Measurements from ENCODE around the gene NHERF1.

Gene NHERF1

DNA sequence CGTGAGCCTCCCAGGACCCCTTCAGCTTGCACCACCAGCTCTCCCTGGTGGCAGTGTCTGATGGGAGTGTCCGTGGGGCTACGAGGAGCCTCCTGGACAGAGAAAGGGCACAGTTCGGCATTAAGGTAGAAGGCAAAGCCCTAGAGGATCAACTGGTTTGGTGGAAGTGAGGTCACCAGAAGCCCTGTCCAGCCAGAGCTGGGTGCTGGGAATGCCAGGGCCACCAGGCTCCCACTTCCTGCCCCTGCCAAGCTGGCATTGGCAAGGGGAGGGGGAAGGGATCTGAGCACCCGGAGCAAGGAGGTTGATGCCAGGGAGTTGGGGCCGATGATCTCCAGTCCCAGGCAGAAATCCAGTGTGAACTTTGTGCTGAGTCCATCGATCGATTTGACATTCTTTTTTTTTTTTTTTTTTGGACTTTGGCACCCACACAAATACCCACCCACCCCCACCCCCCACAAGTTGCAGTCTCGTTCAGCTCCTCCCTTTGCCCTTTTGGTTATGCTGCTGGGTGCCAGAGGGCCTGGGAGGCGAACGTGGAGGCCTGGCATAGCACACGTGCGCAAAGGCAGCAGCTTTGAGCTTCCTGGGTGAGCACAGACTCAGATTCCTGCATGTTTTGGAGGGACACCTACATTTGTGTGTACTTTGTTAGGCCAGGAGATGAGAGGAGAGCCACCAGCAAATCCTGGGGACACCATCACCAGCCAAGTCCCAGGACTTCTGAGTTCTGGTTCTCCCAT, 2.1 kb downstream of the NHERF1 start:
- no peak for DNase-seq

DNA sequence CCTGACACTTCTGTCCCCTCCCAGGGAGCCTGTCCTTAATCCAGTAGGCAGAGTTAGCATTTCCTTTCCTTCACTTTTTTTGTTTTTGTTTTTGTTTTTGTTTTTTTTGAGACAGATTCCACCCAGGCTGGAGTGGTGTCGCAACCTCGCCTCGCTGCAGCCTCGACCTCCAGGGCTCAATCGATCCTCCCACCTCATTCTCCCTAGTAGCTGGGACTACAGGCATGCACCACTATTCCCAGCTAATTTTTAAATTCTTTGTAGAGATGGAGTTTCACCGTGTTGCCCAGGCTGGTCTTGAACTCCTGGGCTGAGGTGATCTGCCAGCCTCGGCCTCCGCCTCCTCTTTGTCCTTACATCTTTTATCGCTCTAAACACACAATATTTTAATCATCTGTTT, 4.0 kb downstream of the NHERF1 start:
- DNase-seq = no peak

DNA sequence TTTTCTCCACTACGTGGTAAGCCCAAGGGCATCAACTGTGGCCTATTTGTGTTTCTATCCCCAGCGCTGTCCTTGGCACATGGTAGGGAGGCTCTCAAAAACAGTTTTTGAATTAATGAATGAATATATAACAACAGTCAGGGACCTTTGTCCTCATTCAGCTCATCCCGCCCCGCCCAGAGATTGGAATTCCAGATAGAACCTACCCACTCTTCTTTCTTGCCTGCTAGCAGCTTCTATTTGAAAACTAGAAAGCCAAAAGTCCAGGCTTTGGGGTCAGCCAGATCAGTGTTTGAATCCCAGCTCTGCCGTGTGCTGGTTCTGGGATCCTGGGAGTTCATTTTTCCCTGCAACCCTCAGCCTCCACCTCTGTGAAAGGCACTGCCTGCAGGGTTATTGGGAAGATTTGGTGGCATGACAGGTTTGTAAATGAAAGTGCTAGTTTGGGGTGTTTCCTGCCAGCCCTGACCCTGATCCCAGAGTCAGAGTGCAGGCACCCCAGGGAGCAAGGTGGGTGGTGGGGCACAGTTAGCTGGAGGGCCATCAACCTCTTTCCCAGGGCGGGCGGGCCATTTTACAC, 4.5 kb downstream of the NHERF1 start:
- no peak for DNase-seq

DNA sequence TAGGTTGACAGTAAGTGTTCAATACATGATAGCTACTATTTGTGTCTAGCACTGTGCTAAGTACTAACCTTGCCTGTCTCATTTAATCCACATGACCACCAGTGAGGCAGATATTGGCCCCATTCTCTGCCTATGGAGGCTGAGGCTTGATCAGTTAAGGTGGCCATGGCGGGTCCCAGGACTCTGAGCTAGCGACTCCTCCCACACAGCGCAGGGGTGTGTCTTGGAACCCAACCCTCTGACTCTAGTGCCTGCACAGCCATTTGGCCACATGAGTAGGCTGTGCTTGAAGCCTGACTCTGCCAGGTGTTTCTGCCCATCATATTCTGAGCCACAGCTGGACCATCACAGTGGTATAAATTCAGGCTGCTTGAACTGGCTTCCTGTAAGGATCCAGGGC, 6.4 kb downstream of the NHERF1 start:
- DNase-seq = no peak

DNA sequence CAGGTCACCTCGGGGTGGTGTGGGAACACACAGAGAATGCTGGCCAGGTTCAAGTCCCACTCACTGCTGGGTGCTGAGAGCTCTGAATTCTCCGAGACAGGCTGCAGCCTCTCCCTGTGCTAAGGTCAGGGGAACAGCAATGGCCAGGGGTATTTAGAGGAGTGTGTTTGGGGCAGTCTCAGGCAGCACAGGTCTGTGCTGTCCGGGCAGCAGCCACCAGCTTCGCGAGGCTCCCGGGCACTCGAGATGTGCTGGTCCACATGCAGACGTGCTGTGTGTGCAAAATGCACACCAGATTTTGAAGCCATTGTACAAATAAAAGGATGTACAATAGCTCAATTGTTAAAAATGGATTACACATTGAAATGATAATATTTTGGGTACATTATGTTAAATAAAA, 7.1 kb downstream of the NHERF1 start:
- DNase-seq = no peak

DNA sequence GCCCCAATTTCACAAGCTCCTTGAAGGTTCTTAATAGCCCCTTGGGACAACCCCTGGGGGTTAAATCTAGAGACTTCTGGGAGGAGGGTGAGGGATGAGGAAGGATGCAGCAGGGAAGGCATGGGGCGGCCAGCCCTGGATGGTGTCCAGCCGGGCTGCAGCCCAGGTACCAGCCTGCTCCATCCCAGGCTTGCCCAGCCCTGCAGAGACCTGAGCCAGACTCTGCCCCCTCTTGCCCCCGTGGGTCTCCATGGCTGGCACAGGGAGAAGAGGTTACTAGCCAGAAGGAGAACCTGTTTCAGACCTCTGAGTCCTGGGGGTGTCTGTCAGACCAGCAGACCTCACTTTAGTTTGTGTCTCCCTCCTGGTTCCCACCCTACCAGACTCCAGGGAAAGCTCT, 8.5 kb downstream of the NHERF1 start:
- no peak for DNase-seq

DNA sequence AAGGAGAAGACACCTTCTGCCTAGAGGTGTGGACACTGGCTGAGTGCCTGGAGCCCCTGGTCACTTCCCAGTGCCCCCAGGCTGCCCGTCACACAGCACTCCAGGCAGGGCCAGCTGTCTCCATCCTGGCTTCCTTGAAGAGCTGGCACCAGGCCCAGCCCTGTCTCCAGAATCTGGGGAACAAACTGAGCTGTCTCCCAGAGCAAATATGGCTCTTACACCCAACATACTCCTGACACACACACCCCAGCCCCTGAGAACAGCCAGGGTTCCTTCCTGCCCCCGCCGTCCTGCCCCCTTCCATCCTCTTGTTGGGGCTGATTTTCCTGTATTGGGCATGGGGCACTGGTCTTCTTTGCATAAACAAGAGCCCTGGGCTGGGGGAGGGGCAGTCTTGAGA, 9.1 kb downstream of the NHERF1 start:
- no peak for DNase-seq

DNA sequence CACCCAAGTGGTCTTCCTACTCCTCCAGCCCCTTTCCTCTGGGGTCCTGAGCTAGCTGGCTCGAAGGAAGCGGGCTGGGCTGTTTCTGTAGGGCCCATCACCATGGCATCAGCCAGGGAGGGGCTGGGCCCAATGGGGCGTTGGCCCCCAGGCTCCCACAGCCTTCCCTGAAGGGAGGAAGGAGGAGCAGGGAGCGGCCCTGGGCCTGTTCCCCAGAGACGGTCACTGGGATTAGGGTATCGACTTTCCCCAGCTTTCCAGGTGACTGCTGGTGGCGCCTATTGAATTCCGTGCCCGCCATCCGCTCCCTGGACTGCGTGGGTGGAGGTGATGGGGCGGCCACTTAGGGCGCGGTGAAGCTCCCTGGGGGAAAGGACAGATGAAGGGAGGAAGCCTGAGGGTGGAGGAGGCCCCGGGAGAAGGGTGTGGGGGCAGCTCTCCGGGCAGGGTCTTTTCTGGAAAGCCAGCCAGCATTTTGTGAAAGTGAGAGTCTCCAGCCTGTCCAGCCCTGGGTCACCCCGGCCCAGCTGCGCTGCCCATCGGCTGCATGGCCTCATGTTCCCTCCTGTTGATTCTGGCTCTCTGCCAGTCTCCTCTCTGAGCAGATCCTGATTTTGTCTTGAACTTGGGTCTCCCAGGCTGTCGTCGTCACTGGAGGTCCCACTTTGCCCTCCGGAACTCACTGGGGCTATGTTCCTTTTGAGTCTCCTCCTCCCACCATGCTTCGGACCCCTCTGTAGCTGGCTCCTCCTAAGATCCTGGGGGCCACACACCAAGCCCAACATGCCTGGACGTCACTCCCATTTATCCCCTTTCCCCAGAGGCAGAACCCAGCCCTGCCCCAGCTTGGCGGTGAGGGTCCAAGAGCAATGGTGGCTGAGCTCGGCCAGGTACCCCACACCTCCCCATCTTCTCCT, 9.8 kb downstream of the NHERF1 start:
- DNase-seq = no peak

DNA sequence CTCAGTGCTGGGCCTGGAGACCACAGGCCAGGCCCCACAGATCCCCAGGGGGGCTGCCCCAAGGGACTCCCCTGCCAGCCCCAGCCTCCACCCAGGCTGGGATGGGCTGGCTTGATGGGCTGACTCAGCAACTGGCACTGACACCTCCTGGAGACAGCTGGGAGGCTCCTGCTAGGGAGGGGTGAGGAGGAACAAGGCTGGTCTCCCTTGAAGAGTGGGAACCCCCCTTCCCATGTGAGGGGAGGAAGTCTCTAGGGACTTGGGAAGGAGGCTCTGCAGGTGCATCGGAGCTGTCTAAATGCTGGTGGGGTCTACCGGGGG, 10.4 kb downstream of the NHERF1 start:
- DNase-seq = no peak

DNA sequence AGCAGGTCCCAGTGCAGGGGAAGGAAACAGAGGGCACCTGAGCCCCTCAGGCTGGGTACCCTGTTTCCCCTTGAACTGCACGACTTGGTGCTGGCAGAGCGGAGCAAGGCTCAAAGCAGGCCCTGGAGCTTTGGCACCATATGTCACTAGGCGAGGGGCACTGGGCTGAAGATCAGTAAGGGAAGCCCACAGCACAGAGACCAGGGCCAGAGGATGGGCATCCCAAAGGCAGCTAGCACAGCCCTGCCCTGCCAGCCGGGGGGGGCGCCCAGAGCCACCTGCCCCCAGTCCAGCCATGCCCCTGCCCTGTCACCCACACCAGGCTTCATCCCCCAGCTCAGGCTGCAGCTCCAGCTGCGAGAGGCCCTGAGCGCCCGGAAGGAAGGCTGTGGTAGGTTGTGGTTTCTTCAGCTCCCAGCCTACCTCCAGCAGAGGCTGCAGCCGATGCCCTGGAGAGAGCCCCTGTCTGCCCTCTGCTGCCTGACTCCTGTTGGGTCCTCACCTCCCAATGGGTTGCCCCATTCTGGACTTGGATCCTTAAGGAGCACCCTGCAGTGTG, 10.9 kb downstream of the NHERF1 start:
- DNase-seq = no peak

DNA sequence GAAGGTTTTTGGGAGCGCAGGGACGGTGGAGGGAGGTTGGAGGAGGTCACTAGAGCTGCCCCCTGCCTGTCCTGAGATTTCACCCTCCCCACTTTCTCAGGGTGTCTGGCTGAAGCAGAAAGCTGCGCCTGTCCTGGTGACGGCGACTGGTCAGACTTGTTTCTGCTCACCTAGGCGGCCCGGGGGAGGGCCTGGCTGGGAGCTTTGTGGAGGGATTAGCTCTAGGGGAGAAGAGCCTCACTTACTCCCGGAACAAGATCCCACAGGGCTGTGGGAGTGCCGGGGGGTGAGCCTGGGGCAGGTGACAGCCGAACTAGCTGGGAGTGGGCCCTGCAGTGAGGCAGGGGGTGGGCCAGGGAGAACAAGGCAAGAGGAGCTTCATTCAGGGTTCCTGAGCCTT, 11.5 kb downstream of the NHERF1 start:
- DNase-seq = no peak

DNA sequence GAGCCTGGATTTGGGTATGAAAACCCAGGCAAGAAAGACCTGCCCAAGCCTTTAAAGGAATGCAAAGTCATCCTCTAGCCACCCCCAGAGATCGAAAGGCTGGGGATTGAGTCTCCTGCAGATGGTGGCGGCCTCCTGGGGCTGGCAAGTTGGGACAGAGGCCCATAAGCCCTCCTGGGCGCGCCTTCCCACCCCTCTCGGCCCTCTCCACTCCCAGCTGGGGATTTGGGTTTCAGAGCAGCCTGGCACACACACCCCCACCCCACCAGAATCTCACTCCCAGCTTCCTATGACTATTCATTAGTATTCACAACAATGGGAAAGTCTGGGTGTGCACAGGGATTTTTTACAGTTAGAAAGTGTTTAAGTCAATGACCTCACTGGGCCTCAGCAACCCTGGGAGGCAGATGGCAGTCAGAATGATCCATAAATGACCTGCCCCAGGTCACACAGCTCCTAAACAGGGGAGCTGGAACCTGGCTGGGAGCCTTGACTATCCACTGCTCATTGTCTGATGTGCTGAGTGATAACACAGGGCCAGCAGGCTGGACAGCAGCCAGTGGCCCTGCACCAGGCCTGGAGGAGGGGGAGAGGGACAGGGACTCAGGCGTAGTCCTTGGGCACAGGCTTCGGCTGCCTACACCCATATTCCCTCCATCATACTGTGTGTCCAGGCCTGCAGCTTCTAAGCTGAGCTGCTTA, 12.1 kb downstream of the NHERF1 start:
- no peak for DNase-seq

DNA sequence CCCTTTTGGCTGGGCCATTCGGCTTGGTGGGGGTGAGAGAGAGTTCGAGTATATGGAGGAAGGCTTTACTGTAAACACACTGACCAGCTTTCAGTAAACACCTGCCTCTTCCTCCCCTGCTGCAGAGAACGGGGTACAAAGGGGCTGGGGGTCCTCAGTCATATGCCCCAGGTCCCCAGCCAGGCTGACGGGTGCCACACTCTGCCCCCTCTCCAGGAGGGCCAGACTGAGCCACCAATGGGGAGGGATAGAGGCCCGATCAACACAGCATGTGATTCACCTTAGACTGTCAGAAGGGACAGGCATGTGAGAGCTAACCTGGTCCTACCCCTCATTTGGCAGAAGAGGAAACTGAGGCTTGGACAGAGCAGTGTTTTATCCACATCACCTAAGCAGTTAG, 13.0 kb downstream of the NHERF1 start:
- no peak for DNase-seq

DNA sequence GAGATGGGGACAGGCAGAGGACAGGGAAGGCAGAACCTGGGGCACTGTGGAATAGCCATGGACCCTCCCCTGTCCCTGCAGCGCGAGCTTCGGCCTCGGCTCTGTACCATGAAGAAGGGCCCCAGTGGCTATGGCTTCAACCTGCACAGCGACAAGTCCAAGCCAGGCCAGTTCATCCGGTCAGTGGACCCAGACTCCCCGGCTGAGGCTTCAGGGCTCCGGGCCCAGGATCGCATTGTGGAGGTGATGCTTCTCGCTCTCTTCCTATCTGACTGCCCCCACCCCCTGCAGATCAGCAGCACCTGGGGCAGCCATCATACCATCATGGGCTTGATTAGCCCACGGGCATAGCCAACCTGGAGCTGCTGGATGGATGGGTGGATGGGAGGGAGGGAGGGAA, 13.5 kb downstream of the NHERF1 start:
- DNase-seq = no peak

DNA sequence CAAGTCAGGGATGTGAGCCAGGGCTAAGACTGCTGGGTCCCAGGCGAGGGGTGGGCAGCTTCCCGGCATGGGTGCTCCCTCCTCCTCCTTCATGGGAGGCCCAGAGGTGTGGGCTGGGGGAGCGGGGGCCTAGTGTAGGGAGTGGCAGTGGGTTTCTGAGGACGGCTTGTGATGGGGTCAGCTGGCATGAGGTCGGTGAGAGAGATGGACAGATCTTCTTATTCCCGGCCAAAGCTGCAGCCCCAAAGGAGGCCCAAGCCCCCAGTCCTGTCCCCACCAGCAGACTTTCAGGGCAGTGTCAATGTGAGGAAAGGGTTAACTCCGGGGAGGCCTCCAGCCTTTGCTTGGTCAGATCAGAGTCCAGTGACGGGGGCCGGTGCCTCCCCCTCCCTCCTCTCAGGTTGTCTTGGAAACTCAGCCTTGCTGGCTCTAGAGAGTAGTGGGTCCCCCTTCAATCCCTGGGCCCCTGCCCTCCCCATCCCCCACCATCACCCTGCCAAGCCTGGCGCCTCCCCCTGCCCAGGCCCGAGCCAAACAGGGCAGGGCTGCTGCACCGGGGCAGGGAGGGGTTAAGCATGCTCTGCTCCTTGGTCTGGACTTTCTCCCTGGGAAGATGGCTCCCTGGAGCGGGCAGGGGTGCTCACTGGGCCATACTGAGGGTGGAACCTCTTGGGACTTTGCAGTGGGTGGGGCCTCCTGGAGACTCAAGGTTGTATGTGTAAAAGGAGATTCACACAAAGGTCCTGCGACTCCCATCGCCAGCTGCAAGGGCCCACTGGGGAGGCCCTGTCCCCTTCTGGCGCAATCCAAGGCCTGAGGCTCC, 15.3 kb downstream of the NHERF1 start:
- no peak for DNase-seq

DNA sequence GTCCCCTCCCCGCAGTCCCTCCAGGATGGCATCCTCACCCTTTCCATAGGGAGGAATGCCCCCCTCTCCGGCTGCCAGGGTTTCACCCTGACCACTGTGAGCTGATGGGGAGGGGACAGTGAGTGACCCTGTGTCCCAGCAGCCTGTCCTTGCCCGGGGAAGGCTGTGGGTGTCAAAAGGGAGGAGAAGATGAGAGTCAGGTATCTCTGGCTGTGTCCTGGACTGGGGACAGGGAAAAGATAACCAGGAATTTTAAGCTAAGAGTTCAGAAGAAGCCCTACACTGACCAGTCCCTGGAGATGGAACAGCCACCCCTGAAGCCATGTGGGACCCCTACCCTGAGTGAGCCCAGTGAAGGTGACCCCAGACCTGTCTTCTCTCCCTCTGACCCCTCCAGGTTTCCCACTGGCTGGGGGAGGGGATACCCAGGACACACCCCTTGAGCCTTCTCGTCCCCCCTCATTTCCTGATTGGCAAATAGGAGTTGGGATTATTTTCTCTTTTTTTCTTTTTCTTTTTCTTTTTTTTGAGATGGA, 16.4 kb downstream of the NHERF1 start:
- no peak for DNase-seq

DNA sequence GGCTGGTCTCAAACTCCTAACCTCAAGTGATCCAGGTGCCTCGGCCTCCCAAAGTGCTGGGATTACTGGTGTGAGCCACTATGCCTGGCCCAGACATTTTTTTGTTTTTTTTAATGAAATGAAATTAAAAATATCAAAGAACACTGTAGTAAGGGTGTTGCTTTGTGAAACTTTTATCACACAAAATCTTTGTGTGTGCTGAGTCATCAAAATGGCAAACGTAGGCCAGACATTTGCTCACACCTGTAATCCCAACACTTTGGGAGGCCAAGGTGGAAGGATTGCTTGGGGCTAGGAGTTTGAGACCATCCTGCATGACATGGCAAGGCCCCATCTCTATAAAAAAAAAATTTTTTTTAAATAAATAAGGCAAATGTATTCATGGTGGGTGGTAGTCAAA, 18.0 kb downstream of the NHERF1 start:
- no peak for DNase-seq

DNA sequence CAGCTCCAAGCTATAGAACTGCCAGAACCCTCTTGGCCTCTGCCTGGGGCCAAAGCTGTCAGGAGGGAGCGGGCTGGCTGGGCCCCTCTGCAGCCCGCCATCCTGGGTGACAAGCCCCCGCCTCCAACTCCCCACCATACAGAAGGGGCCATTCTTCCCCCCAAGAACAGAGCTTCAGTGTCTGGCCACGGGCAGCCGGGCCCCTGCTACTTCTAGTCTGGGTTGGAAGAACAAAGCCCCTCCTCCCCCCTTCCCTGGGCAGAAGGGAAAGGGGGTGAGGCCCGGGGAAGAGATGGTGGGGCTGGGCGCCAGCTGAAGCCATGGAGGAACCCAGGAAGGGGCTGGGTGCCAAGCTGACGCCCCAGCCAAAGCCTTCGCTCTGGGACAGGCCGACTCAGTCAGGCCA, 18.7 kb downstream of the NHERF1 start:
- DNase-seq = no peak

DNA sequence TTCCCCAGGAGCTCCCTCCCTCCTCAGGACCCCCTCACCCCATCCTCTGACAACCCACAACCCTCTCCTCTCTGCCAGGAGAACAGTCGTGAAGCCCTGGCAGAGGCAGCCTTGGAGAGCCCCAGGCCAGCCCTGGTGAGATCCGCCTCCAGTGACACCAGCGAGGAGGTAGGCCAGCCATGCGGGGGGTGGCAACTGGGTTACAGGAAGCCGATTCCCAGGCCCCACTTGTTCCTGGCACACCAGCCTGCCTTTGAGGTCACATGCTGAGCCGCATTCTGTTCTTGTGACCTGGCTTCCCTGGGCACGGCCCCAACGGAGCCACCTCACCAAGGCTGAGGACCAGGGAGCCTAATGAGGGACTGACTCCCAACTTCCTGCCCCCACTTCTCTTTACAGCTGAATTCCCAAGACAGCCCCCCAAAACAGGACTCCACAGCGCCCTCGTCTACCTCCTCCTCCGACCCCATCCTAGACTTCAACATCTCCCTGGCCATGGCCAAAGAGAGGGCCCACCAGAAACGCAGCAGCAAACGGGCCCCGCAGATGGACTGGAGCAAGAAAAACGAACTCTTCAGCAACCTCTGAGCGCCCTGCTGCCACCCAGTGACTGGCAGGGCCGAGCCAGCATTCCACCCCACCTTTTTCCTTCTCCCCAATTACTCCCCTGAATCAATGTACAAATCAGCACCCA, 19.8 kb downstream of the NHERF1 start:
- no peak for DNase-seq

DNA sequence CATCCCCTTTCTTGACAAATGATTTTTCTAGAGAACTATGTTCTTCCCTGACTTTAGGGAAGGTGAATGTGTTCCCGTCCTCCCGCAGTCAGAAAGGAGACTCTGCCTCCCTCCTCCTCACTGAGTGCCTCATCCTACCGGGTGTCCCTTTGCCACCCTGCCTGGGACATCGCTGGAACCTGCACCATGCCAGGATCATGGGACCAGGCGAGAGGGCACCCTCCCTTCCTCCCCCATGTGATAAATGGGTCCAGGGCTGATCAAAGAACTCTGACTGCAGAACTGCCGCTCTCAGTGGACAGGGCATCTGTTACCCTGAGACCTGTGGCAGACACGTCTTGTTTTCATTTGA, 20.3 kb downstream of the NHERF1 start:
- no peak for DNase-seq

DNA sequence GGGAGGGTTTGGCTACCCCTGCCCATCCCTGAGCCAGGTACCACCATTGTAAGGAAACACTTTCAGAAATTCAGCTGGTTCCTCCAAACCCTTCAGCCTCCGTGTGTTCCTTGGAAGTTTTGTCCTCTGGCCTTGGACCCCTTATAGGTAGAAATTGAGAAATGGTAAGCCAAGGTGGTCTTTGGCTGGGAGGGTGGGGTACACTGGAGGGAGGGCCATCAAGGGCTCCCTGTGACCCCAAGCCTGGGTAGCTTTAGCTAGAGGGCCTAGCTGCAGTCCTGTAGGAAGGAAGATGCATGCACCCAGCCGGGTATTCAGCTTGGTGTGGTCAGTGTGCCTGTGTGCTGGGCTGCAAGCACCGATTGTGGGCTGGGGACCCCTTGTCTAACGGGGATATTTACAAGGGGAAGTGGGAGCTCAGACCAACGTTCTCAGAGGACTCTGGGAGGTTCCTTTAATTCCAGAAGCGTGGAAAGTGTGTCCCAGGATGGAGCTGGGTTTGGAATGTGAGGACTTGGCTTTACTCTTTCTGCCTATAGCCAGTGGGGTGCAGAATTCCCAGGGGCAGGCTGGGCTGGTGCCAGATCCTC, 20.9 kb downstream of the NHERF1 start:
- DNase-seq = no peak
